HG03196 (cell line): ENCODE data around the gene MGLL.

Experiments
- ATAC-seq: cut with Tn5 transposase; IDR thresholded peaks from one replicate; pipeline ENCODE4 v1.9.1; 2021; ENCODE audit not compliant: unreplicated experiment

The MGLL gene

DNA sequence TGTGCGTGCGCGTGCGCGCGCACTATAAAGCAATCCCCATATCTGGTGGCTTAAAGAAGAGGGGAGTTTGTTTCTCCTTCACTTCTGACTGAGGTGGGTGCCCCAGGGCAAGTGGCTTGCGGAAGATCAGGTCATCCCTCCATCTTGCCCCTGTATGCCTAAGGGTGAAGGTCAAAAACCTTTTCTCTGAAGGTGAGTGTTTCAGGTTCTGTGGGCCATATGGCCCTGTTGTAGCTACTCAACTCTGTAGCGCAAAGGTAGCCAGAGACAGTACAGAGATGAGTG lies 144.1 kb downstream of the MGLL start:
- no peak for ATAC-seq

DNA sequence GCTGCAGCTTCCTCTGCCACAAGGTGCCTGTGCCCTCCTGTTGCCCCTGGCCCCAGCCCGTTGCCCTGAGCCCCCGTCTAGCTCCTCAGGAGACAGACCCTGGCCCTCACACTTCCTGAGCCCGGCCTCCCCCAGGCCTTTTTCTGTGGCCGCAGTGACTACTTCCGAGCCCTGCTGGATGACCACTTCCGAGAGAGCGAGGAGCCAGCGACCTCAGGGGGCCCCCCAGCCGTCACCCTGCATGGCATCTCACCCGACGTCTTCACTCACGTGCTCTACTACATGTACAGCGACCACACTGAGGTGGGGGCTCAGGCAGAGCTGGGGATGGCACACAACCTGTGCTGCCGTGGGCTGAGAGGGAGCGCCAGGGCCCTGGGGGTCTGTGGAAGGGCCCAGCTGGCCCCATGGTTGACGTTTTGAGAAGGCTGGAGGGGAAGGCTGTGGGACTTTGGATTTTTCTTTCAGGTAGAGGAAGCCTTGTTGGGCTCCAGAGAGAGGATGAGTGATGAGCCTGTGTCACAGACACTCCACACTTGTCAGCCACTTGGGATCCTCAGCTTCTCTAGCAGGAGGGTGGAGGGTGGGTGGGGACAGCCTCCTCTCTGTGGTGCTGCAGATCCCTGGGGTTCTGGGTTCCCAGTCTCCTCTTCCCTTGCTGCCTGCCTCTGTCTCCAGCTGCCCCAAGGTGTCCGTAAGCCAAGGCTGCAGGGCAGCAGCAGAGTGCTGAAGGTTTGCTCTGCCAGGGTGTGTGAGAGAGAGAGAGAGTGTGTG lies 144.6 kb downstream of the MGLL start:
- ATAC-seq = no peak

DNA sequence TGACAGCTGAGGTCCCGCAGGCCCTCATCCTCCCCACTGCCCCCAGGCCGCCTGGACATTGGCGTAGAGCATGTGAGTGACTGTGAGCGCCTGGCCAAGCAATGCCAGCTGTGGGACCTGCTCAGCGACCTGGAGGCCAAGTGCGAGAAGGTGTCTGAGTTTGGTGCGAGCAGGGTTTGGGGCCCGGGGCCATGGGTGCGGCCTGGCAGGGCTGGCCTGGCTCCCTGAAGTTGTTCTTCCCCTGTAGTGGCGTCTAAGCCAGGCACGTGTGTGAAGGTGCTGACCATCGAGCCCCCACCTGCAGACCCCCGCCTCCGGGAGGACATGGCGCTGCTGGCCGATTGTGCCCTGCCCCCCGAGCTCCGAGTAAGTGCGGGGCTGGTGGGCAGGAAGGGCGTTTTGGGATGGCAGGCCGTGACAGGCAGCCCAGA lies 145.4 kb downstream of the MGLL start:
- no peak for ATAC-seq

DNA sequence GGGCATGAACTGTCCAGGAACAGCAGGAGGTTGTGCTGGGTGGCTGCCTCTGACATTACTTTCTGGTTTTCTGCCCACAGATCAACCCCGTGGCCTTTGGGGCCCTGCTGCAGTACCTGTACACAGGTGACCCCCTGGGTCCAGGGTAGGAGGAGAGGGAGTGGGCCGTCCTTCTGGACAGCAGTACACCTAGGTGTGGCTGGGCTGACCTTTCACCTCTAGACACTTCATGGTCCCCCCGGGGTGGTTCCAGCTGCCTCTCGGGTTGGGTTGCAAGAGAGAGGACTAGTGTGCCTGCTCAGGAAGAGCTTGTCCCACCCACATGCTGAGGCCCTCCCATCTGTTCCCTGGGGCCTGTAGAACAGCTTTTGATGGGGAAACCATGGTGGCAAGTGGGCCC lies 145.9 kb downstream of the MGLL start:
- no peak for ATAC-seq

DNA sequence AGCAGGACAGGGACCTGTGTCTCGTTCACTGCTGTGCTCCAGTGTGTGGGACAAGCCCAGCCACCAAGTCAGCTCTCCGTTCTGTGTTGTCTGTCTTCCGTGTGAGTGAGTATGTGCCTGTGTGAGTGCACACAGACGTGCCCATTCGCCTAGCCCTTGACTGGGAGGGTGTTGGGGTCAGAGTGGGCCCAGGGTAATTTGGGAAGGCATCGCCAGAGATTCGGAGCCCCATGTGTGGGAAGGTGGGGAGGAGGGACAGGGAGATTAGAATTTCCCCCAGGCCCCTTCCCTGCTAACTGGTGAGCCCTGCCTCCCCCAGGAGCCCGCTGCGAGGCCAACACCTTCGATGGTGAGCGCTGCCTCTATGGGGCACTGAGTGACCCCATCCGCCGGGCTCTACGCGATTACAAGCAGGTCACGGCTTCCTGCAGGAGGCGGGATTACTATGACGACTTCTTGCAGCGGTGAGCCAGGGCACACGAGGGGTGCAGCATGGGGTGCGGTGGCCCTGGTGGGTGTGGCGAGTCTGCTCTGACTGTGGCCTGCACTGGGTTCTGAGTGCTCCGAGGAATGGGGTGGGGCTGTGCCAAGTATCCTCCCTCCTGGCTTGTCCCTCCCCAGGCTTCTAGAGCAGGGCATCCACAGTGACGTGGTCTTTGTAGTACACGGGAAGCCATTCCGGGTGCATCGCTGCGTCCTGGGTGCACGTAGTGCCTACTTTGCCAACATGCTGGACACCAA lies 146.5 kb downstream of the MGLL start:
- ATAC-seq = no peak

DNA sequence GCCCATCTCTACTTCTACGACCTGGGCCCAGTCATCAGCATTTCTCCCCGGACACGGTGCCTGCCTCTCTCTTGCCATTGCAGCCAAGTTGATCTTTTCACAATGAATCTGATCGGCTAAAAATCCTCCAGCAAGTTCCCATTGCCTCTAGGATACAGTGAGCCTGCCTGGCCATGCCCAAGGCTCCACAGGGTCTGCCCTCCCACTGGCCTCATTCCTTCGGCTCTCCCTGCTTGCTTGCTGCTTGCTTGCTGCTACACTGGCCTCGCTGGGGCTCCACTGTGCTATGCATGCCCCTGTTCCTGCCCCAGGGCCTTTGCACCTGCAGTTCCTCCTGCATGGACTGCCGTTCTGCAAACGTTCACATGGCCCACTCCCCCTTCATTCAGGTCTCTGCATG lies 147.5 kb downstream of the MGLL start:
- no peak for ATAC-seq

DNA sequence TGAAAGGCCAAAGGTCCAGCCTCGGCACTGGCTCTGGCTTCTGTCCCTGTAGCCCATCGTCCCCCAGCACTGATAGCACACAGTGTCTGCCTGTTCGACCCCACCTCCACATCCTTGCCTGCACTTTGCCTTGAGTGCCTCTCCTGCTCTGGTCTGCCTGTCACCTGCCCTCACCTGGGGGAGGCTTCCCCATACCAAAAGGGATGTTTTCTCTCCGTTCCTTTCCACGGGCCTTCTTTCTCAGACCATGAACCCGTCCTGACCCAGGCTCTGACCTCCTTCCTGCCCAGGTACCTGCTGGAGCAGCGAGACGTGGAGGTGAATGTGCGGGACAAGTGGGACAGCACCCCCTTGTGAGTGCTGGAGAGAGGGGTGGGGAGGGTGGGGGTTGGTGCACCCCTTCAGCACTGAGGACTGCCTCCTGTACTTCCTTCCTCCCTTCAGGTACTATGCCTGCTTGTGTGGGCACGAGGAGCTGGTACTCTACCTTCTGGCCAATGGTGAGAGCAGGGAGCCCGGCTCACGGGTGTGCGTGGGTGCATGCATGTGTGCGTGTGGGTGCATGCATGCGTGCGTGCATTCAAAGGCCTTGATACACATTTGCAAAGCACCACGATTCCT lies 148.1 kb downstream of the MGLL start:
- ATAC-seq = no peak

DNA sequence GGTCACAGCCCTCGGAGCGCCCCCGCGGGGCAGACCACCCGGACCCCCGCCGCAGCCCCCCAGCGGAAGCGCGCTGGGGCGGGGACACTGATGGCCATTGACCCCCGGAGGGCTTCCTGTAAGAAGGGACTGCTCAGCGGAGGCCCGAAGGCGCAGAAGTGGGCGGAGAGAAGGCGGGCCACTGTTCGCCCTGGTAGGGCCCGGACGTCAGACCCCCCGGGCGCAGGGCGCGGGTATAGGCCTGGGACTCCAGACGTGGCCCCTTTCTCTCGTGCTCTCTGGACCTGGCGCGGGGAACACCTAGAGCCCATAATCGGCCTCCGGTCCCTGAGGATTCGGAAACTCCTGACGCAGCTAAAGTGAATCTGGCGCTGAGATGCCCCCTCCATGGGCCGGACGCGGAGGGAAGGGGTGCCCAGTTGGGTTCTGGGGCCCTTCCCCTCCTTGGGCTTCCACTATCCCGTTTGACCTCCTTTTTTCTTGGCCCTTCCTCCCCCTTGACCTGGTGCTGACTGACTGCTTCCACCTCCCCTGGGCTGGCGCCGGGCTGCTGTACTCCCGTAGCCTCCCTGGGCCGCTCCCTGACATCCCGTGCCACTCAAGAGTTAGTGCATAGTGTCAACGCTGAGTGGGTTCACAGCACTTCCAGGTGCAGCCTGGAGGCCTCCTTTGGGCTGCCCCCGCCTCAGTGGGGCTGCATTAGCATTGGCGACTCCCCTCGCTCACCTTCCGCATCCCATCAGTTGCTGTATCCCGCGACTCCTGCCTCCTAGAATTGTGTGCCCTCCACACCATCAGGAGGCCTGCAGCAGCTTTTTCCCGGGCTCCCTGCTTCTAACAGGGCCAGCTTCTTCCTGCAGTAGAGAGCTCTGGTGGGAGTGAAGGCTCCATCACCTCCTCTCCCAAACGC lies 148.9 kb downstream of the MGLL start:
- ATAC-seq = peak; percentile 21

DNA sequence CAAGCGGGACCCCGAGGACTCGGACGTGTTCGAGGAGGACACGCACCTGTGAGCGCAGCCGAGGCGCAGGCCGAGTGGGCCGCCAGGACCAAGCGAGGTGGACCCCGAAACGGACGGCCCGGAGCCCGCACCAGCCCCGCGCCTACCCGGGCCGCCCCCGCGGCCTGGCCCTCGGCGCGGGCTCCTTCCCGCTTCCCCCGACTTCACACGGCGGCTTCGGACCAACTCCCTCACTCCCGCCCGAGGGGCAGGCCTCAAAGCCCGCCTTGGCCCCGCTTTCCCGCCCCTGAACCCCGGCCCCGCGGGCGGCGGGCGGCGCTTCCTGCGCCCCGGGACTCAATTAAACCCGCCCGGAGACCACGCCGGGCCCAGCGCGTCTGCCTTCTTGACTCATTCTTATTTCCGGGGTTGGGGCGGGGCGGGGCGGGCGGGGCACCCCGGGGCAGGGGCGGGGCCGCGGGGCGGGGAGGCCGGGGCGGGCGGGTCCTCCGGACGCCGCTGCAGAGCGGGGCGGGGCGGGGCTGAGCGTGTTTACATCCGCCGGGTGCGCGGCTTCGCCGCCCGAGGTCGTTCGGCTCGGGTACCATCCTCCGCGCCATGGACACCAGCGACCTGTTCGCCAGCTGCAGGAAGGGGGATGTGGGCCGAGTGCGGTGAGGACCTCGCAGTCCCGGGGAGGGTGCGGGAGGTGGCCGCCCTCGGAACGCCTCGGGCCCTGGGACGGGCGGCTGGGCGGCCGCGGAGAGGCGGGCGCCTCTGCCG lies 149.7 kb downstream of the MGLL start, which contains the start of gene ABTB1:
Gene ABTB1 (plus strand): TSS at position 524 of the 762 bp plus-strand sequence. CDS start 74 bp downstream, at position 598.
- peak; percentile 64 for ATAC-seq

DNA sequence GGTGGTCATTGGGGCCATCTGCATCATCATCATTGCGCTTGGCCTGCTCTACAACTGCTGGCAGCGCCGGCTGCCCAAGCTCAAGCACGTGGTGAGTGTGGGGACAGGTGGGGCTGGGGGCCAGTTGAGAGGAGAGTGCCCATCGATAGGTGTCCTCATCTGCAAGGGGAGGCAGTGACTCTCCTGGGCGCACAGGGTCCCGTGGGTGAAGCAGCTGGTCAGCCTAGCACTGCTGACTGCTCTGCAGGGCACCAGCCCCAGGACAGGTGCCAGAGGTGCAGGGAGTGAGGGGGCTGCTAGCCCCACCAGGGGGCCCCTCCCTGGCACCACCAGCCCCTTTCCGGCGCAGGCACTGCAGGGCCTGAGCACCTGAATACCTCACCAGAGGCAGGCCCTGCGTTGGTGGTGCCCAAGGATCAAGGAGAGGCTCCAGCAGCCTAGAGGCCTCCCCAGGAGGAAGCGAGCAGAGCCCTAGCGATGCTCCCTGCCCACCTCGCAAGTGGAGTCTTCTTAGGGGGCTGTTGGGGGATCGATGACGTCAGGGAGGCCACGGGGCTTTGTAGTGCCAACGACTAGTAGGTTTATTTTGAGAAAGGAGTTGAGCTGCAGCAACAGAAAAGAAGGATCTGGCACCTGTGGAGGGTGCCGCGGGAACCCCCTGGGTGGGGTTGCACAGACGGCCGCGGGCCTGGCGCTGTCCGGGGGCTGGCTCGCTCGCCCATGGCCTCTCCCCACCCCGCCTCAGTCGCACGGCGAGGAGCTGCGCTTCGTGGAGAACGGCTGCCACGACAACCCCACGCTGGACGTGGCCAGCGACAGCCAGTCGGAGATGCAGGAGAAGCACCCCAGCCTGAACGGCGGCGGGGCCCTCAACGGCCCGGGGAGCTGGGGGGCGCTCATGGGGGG lies 150.5 kb downstream of the MGLL start:
- peak; percentile 12 for ATAC-seq

DNA sequence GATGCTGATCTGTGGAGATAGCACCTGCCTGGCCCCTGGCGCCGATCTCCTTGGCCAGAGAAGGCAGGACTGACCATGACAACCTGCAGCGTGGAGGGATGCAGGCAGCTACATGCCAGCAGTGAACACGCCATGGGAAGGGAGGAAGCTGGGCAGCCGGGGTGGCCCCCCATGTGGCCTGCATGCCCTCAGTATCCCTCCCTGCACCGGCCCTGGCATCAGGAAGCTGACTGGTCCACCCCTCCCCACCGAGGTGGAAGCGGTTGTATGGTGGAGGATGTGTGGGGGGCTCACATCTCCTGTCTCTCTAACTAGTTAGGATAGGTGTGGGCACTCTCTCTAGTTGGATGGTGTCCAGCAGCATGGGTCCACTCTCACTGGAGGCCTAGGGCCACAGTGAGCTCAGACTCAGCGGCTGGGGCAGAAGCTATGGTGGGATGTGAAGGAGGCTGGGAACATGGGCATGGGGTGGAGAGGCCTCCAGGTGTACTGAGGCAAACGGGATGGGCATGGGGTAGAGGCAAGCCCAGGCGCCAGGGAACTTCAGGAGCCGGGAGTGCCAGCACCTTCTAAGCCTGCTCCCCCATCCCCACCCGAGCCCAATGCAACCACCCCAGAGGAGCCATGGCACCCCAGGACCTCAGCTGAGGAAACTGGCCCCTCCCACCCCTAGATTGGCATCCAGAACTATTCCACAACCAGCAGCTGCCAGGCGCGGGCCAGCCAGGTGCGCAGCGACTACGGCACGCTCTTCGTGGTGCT lies 151.4 kb downstream of the MGLL start:
- ATAC-seq = no peak

DNA sequence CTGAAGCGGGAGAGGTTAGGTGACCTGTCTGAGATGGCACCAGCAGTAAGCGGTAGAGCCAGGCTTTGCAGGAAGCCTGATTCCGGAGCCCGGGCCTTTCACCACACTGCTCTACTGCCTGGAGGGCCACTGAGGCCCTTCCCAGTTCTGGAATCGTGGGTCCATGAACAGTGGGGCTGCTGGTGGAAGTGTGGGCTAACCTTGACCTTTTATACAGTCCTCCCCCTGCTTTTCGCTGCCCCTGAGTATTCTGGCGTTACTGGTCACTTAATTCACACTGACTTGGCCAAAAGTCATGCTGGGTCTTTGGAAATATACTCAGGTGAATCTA lies 152.1 kb downstream of the MGLL start:
- no peak for ATAC-seq

DNA sequence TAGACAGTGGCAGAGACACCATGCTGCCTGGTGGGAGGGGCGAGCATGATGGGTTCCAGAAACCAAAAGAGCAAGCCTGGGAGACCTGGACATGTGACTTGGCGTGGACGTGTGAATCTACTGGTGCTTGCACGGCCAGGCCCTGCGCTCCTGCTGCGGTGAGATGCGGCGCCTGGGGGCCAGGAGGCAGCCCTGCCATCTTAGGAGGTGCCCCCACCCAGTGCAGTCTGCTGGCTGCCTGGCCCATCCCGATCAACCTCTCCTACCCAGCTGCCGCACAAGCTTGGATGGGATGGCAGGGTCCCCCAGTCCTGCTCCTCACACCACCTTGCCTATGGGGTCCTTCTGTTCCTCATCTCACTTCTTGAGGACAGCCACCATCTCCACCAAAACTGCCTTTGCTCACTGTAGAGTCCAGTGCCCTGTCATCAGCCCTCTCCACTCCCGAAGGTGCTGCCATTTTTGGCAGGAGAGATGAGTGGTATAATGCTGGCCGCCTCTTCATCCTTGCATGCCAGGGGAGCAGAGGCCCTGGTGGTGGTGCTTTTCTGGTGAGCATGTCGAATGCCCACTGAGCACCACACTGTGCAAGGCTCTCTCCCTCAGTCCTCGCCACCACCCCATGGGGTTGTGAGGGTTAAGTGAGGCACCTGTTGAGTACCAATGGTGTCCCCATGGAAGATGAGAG lies 152.6 kb downstream of the MGLL start:
- ATAC-seq = no peak

DNA sequence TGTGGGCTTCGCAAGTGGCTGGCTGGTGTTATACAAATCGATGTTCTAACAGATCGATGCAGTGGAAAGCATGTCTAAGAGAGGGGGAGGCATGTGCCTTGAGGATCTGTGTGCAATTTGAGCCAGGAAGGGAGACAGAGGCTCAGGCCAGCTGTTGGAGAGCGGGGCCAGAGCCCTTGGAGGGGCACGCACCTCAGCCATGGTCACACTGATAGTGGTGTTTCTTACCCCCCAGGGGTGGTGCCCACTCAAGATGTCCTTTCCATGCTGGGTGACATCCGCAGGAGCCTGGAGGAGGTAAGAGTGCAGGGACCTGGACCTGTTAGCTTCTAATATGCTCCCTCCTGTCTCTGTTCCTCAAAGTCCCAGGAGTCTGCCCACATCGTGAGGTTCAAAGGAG lies 153.4 kb downstream of the MGLL start:
- ATAC-seq = no peak

DNA sequence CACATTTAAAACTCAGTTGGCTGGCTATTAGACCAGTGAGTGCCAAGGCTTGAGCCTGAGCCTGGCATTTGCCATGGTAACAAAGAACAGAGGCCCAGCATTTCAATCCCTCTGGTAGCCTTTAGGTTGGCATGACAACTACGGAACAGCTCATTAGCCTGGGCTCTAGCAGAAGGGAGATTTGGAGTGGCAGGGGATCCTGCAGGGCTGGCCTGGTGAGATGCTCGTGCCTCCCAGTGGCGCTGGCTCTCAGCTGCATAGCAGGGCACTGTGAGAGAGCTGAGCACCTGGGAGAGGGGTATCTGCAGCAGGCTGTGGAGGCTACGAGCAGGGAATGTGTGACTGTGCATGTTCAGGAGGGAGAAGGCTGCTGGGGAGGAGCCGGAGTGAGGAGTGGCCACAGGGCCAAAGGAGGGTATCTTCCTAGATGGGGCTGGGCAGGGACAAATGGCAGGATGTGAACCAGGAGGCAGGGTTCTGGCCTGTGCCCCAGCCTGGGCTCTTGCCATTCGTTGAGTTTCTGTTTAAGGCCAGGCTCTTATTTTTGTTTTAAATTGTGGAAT lies 155.1 kb downstream of the MGLL start:
- no peak for ATAC-seq

DNA sequence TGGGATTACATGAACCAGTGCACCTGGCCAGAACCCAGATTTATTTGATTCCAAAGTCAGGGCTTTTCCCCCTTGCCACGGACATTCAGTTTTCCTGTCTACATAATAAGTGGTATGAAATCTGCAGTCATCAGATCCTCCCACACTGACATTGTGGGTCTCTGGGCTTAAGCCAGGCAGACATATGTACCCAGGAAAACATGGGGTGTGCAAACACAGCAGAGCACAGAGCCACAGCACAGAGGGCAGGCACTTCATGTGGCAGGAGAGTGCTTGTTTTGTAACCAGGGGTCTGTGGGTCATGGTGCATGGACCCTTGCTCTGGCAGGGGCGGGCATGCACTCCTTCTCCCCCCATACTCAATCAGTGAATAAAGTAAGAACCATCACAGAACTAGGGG lies 155.6 kb downstream of the MGLL start:
- no peak for ATAC-seq

DNA sequence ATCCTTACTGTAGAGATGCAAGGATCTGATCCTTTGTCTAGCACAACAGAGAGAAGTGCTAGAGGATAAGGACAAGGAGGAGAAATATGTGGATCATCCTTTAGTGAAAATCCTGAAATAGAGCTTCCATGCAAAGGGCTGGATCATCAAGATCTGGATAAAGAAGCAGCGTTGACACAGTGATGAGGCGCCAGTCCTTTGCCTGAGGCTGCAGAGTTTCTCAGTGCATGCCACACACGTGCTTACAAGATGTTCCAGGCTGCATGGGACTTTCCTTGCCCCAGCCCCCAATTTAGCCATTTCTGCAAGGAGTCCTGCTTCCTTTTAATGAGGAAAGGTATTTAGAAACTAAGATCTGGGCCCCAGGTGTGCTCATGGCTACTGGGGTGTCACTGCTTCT lies 156.7 kb downstream of the MGLL start:
- no peak for ATAC-seq

DNA sequence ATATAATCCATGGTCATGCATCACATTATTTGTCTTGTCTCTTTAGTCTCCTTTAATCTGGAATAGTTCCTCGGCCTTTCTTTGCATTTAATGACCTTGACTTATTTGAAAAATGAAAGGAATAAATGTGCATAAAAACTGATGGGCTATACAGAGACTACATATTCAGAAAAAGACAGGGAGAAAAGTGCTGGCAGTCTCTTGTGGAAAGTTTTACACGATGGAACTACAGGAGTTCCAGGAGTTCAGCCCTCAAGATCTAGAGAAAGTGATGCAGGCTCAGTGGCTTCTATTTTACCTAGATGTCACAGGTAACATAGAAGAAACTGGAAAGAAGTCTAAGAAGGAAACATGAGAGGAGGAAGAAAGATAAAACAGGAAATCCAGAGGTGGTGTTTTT lies 157.2 kb downstream of the MGLL start:
- no peak for ATAC-seq
